Pancreas (tissue), 10 donors: ENCODE data around the gene LSM14B. TPM values are rescaled to one million over a fixed set of nuclear protein-coding genes. Genes with fewer than 3 reads are reported as not detected.

ENCODE experiments used
- ATAC-seq, 4 donors: fragments of 200-7000 bp; cut with Tn5 transposase; one replicate each; pipeline versions ENCODE4 v1.8.0 to v1.9.1; 2020; ENCODE audit warnings: mild to moderate bottlenecking in 4 of 4, moderate library complexity in 4 of 4
- DNase-seq, 6 donors: peaks; one replicate each; pipeline ENCODE4 v3.0.0-alpha.2; 2020
- FAIRE-seq: peaks from 2 replicates; lab custom pipeline; 2012; peaks lifted over from hg19 to GRCh38; lab: Jason Lieb, UNC
- H3K27ac ChIP-seq, 4 donors: fragments of 200-600 bp; sonication (generic); 1 replicate in 3 of 4; 2 replicates in 1 of 4; pipeline versions ENCODE4 v1.5.0 to v1.8.0; 2020
- H3K27me3 ChIP-seq, 4 donors: fragments of 200-600 bp; one replicate each; pipeline ENCODE4 v1.8.0; 2021
- H3K36me3 ChIP-seq, 3 donors: fragments of 200-600 bp; sonication (generic) in 1 of 3; one replicate each; pipeline versions ENCODE4 v1.5.0 to v1.8.0; 2020 to 2021
- H3K4me1 ChIP-seq, 3 donors: fragments of 200-600 bp; one replicate each; pipeline ENCODE4 v1.8.0; 2021
- H3K4me3 ChIP-seq, 4 donors: fragments of 200-600 bp; sonication (generic) in 2 of 4; one replicate each; pipeline versions ENCODE4 v1.5.0 to v1.8.0; 2020 to 2021
- H3K9me3 ChIP-seq, 4 donors: fragments of 200-600 bp; one replicate each; pipeline ENCODE4 v1.8.0; 2021
- CTCF ChIP-seq, 4 donors: fragments of 200-600 bp; sonication (generic) in 3 of 4; IDR thresholded peaks; one replicate each; pipeline versions ENCODE4 v1.5.0 to v1.8.0; 2021; ENCODE audit warnings: antibody characterized with exemption in 4 of 4
- WGBS, 2 donors: extraction: QIAGEN DNeasy Blood & Tissue Kit; methylation state at CpG; one replicate each; pipeline ENCODE4 v1.1.7; 2013; 5-methylcytosine and 5-hydroxymethylcytosine counted together
- intact Hi-C, 3 donors: fragments of 100-400 bp; cut with DNase I; formaldehyde crosslinking; loops; one replicate each; pipeline versions ENCODE4 v1.11.1 to v1.14.2; 2022
- polyA plus RNA-seq, 2 donors: library from polyadenylated mRNA; stranded (reverse); fragments of 200-250 nt; gene quantifications; one replicate each; pipeline ENCODE4 v1.2.3, GENCODE V29; 2013
- total RNA-seq, 6 donors: library from RNA; stranded (reverse); fragmentation: NEBNext Ultra II Directional in 4 of 6; extraction: Animal tissue kit (Norgen Biotek cat#: 25700) in 4 of 6; gene quantifications; one replicate each; pipeline versions ENCODE4 v1.2.1 to v1.2.4, GENCODE V29; 2021 to 2023
- donor health status: healthy with polysubstance abuse.
- donor health status: DM: no; HTN: no; CAD: no; lungs with moderate emphysema.
- donor health status: DM: no; HTN: no; CAD: no.
- donor health status: control.
- donor health status: control.
- donor health status: Bipolar disorder and iron deficiency.
- donor health status: DM: yes; HTN: yes; CAD: no.
- donor health status: DM: no; HTN: no; CAD: no.
- donor health status: DM: no; HTN: no; CAD: no.
- donor health status: DM: yes; HTN: yes; CAD: no.

LSM14B gene
- total and polyA plus RNA-seq, 8 donors, result 8.4 to 20.1 (median 16.7) TPM

GRCh38 chr20:62162765-62163484 lies 40.6 kb downstream of the LSM14B start:
- H3K36me3 ChIP-seq, result peaks cover 0 to 41% (median 11%) of the 10 kb centered on the region in 3 donors

GRCh38 chr20:62163485-62163865 lies 41.2 kb downstream of the LSM14B start:
- FAIRE-seq, result no peak

More at GRCh38 chr20:62162765-62163484, 40.6 kb downstream of the LSM14B start:
- no peak overlapping the region for H3K27ac ChIP-seq
- H3K4me3 ChIP-seq, result no peak overlapping the region
- no peak for TF ChIP-seq CTCF (IDR thresholded peaks at IDR 0.05)
- peak in 1 of 6 donors; percentile 57 for DNase-seq
- no peaks in the 10 kb centered on the region for H3K4me1 ChIP-seq
- no peaks in the 10 kb centered on the region for H3K9me3 ChIP-seq
- no peak for FAIRE-seq
- no peak for ATAC-seq
- H3K27me3 ChIP-seq, result no peaks in the 10 kb centered on the region
- intact Hi-C loops, result no loop called here
- WGBS, 2 donors, result 94 to 96% methylated on average over 35 to 38 of the region's 38 CpGs

GRCh38 chr20:62163986-62164762 lies 41.9 kb downstream of the LSM14B start:
- H3K9me3 ChIP-seq, result no peaks in the 10 kb centered on the region
- TF ChIP-seq CTCF (IDR thresholded peaks at IDR 0.05), result no peak
- no peak overlapping the region for H3K4me3 ChIP-seq
- peaks cover 0 to 43% (median 11%) of the 10 kb centered on the region in 3 donors for H3K36me3 ChIP-seq
- ATAC-seq (peak in 1 of 4 donors; percentile 23), DNase-seq (peak in 1 of 6 donors; percentile 49), FAIRE-seq (no peak)
- no peak overlapping the region for H3K27ac ChIP-seq
- intact Hi-C loops, result no loop called here
- no peaks in the 10 kb centered on the region for H3K27me3 ChIP-seq
- no peaks in the 10 kb centered on the region for H3K4me1 ChIP-seq
- 95 to 96% methylated on average over 29 of the region's 29 CpGs for WGBS, 2 donors

More at GRCh38 chr20:62163485-62163865, 41.2 kb downstream of the LSM14B start:
- Histone ChIP-seq H3K36me3 (peaks cover 0 to 41% (median 11%) of the 10 kb centered on the region in 3 donors), H3K4me3 (no peak overlapping the region), H3K27me3 (no peaks in the 10 kb centered on the region), H3K9me3 (no peaks in the 10 kb centered on the region), H3K4me1 (no peaks in the 10 kb centered on the region), H3K27ac (no peak overlapping the region)
- ATAC-seq, result no peak
- WGBS, 2 donors, result 94 to 98% methylated on average over 25 of the region's 25 CpGs
- DNase-seq, result peak in 1 of 6 donors; percentile 70
- TF ChIP-seq CTCF (IDR thresholded peaks at IDR 0.05), result no peak
- intact Hi-C loops, result no loop called here

GRCh38 chr20:62164879-62165761 lies 42.8 kb downstream of the LSM14B start:
- 96 to 97% methylated on average over 41 of the region's 41 CpGs for WGBS, 2 donors
- TF ChIP-seq CTCF (IDR thresholded peaks at IDR 0.05), result no peak
- H3K4me1 ChIP-seq, result no peaks in the 10 kb centered on the region
- peaks cover 0 to 50% (median 11%) of the 10 kb centered on the region in 3 donors for H3K36me3 ChIP-seq
- ATAC-seq, result no peak
- FAIRE-seq, result no peak
- H3K27ac ChIP-seq, result no peak overlapping the region
- no peaks in the 10 kb centered on the region for H3K9me3 ChIP-seq
- intact Hi-C loops, result no loop called here
- DNase-seq, result peak in 1 of 6 donors; percentile 53
- H3K4me3 ChIP-seq, result no peak overlapping the region
- H3K27me3 ChIP-seq, result no peaks in the 10 kb centered on the region
